ENCODE data around the gene FHIT. TPM values are rescaled to one million over a fixed set of nuclear protein-coding genes. Genes with fewer than 3 reads are reported as not detected.

Gene FHIT
- total and polyA plus RNA-seq, 4 donors = 2.1 to 14.7 (median 6.6) TPM

DNA sequence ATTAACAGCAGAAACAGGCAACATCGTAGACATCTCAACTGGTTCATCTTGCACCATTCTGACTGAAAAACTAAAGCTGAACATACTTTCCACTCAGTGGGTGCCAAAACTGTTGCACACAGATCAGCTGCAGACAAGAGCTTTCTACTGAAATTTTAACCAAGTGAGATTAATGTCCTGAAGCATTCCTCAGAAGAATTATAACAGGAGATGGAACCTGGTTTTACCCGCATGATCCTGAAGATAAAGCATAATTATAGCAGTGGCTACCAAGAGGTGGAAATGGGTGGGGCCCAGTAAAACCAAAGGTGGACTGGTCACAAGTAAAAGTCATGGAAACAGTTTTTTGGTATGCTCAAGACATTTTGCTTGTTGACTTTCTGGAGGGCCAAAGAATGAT lies 858.8 kb downstream of the FHIT start:
- Histone ChIP-seq H3K27ac (ENCODE audit: low read depth in 1 of 2, low read length in 2 of 2) (no peak overlapping the region), H3K36me3 (ENCODE audit: control insufficient read depth in 4 of 4, insufficient read depth in 3 of 4, low read depth in 1 of 4, low read length in 3 of 4) (no peaks in the 10 kb centered on the region), H3K9me3 (ENCODE audit: control insufficient read depth in 4 of 4, low read length in 3 of 4) (no peaks in the 10 kb centered on the region), H3K4me3 (ENCODE audit: low read depth in 1 of 3, low read length in 3 of 3) (no peak overlapping the region), H3K9ac (ENCODE audit: low read depth in 1 of 2, low read length in 2 of 2) (no peak overlapping the region), H3K4me1 (ENCODE audit: control insufficient read depth in 4 of 4, insufficient read depth in 4 of 4, low read length in 3 of 4) (no peaks in the 10 kb centered on the region), H3K27me3 (ENCODE audit: control insufficient read depth in 4 of 4, insufficient read depth in 4 of 4, low read length in 3 of 4) (no peaks in the 10 kb centered on the region)
- WGBS = 95% methylated on average over 2 of the region's 2 CpGs
- no peak for DNase-seq (ENCODE audit: low spot score)
- TF ChIP-seq, protein P1, sequence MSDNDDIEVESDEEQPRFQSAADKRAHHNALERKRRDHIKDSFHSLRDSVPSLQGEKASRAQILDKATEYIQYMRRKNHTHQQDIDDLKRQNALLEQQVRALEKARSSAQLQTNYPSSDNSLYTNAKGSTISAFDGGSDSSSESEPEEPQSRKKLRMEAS (IDR thresholded peaks at IDR 0.05) = no peak
- no peak for TF ChIP-seq EGR1 (IDR thresholded peaks at IDR 0.05; ENCODE audit: low read depth in 2 of 2)

DNA sequence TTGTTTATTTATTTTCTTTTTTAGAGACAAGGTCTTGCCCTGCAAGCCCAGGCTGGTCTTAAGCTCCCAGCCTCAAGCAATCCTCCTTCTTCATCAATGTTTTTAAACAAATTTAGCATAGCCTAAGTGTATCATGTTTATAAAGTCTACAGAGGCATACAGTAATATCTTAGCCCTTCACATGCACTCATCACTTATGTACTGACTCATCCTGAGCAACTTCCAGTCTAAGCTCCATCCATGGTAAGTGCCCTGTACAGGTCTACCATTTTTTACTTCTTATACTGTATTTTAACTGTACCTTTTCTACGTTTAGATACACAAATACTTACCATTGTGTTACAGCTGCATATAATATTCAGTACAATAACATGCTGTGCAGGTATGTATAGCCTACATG lies 860.0 kb downstream of the FHIT start:
- no peak overlapping the region for H3K4me3 ChIP-seq (ENCODE audit: low read depth in 1 of 3, low read length in 3 of 3)
- no peaks in the 10 kb centered on the region for H3K27me3 ChIP-seq (ENCODE audit: control insufficient read depth in 4 of 4, insufficient read depth in 4 of 4, low read length in 3 of 4)
- DNase-seq (ENCODE audit: low spot score) = no peak
- no peaks in the 10 kb centered on the region for H3K36me3 ChIP-seq (ENCODE audit: control insufficient read depth in 4 of 4, insufficient read depth in 3 of 4, low read depth in 1 of 4, low read length in 3 of 4)
- no peak overlapping the region for H3K9ac ChIP-seq (ENCODE audit: low read depth in 1 of 2, low read length in 2 of 2)
- WGBS = 79% methylated on average over 1 of the region's 1 CpG
- H3K9me3 ChIP-seq (ENCODE audit: control insufficient read depth in 4 of 4, low read length in 3 of 4) = no peaks in the 10 kb centered on the region
- no peak overlapping the region for H3K27ac ChIP-seq (ENCODE audit: low read depth in 1 of 2, low read length in 2 of 2)
- H3K4me1 ChIP-seq (ENCODE audit: control insufficient read depth in 4 of 4, insufficient read depth in 4 of 4, low read length in 3 of 4) = no peaks in the 10 kb centered on the region
- TF ChIP-seq YY1 (IDR thresholded peaks at IDR 0.05) = no peak

DNA sequence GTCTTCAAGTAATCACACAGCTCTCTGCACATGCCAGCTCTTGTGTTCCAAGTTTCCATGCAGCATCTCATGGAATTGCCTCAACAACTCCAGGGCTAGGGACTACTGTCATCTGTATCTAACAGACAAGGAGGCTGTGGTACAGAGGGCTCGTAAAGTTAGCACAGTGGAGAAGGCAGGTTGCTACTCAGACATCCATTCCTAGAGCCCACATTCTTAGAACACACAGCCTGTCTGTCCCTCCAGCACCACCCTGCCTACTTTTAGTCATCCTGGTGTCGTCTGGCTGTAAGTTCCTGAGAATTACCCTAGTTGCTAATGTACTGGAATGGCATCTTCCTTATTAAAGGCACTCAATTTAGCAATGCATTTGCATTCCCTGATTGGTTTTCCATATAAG lies 862.5 kb downstream of the FHIT start:
- Histone ChIP-seq H3K27me3 (ENCODE audit: control insufficient read depth in 4 of 4, insufficient read depth in 4 of 4, low read length in 3 of 4) (no peaks in the 10 kb centered on the region), H3K9ac (ENCODE audit: low read depth in 1 of 2, low read length in 2 of 2) (no peak overlapping the region), H3K36me3 (ENCODE audit: control insufficient read depth in 4 of 4, insufficient read depth in 3 of 4, low read depth in 1 of 4, low read length in 3 of 4) (no peaks in the 10 kb centered on the region), H3K27ac (ENCODE audit: low read depth in 1 of 2, low read length in 2 of 2) (no peak overlapping the region), H3K9me3 (ENCODE audit: control insufficient read depth in 4 of 4, low read length in 3 of 4) (no peaks in the 10 kb centered on the region), H3K4me3 (ENCODE audit: low read depth in 1 of 3, low read length in 3 of 3) (no peak overlapping the region), H3K4me1 (ENCODE audit: control insufficient read depth in 4 of 4, insufficient read depth in 4 of 4, low read length in 3 of 4) (no peaks in the 10 kb centered on the region)
- 95% methylated on average over 2 of the region's 2 CpGs for WGBS
- no peak for TF ChIP-seq NR2F2 (IDR thresholded peaks at IDR 0.05)
- TF ChIP-seq JUND (IDR thresholded peaks at IDR 0.05) = no peak
- TF ChIP-seq FOXA2 (IDR thresholded peaks at IDR 0.05) = no peak
- TF ChIP-seq HNF4G (IDR thresholded peaks at IDR 0.05) = no peak
- TF ChIP-seq SP1 (IDR thresholded peaks at IDR 0.05) = no peak
- no peak for TF ChIP-seq TAF1 (conservative IDR thresholded peaks at IDR 0.05)
- TF ChIP-seq GABPA (IDR thresholded peaks at IDR 0.05 in 1 of 2, conservative IDR thresholded peaks at IDR 0.05 in 1 of 2) = no peak
- TF ChIP-seq FOXA1 (IDR thresholded peaks at IDR 0.05) = no peak
- TF ChIP-seq HNF4A (conservative IDR thresholded peaks at IDR 0.05) = no peak
- TF ChIP-seq, protein P1 (IDR thresholded peaks at IDR 0.05) = no peak
- TF ChIP-seq RAD21 (IDR thresholded peaks at IDR 0.05) = no peak
- TF ChIP-seq, protein P2, sequence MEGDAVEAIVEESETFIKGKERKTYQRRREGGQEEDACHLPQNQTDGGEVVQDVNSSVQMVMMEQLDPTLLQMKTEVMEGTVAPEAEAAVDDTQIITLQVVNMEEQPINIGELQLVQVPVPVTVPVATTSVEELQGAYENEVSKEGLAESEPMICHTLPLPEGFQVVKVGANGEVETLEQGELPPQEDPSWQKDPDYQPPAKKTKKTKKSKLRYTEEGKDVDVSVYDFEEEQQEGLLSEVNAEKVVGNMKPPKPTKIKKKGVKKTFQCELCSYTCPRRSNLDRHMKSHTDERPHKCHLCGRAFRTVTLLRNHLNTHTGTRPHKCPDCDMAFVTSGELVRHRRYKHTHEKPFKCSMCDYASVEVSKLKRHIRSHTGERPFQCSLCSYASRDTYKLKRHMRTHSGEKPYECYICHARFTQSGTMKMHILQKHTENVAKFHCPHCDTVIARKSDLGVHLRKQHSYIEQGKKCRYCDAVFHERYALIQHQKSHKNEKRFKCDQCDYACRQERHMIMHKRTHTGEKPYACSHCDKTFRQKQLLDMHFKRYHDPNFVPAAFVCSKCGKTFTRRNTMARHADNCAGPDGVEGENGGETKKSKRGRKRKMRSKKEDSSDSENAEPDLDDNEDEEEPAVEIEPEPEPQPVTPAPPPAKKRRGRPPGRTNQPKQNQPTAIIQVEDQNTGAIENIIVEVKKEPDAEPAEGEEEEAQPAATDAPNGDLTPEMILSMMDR (IDR thresholded peaks at IDR 0.05; ENCODE audit: low read depth, low read length, missing input control) = no peak
- no peak for DNase-seq (ENCODE audit: low spot score)

DNA sequence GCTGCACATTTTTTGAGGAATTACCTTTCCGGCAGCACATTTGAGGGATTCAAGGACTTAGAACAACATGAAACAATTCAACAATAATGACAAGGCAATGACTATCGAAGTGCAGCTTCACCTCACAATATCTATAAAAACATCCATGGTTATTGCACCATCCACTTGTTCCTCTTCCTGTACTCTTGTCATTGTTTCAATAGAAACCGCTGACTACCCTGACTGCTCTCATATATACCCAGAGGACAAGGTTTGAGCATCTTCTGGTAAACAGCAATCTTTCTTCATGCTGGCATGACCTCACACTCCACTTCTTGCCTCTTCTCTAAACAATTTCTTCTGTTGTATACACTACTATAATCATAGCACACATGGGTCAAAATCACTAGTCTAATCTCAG lies 864.9 kb downstream of the FHIT start:
- TF ChIP-seq RAD21 (IDR thresholded peaks at IDR 0.05) (no peak), YY1 (IDR thresholded peaks at IDR 0.05) (no peak), FOXA2 (IDR thresholded peaks at IDR 0.05) (no peak)
- TF ChIP-seq, protein P2 (IDR thresholded peaks at IDR 0.05; ENCODE audit: low read depth, low read length, missing input control) = no peak
- TF ChIP-seq, protein P1 (IDR thresholded peaks at IDR 0.05) = no peak
- TF ChIP-seq, protein P3, sequence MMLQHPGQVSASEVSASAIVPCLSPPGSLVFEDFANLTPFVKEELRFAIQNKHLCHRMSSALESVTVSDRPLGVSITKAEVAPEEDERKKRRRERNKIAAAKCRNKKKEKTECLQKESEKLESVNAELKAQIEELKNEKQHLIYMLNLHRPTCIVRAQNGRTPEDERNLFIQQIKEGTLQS (IDR thresholded peaks at IDR 0.05) = no peak
- 93% methylated on average over 3 of the region's 3 CpGs for WGBS

More for the DNA sequence above, 864.9 kb downstream of the FHIT start:
- Histone ChIP-seq H3K9me3 (ENCODE audit: control insufficient read depth in 4 of 4, low read length in 3 of 4) (no peaks in the 10 kb centered on the region), H3K36me3 (ENCODE audit: control insufficient read depth in 4 of 4, insufficient read depth in 3 of 4, low read depth in 1 of 4, low read length in 3 of 4) (no peaks in the 10 kb centered on the region), H3K27me3 (ENCODE audit: control insufficient read depth in 4 of 4, insufficient read depth in 4 of 4, low read length in 3 of 4) (no peaks in the 10 kb centered on the region), H3K4me3 (ENCODE audit: low read depth in 1 of 3, low read length in 3 of 3) (no peak overlapping the region), H3K27ac (ENCODE audit: low read depth in 1 of 2, low read length in 2 of 2) (no peak overlapping the region), H3K4me1 (ENCODE audit: control insufficient read depth in 4 of 4, insufficient read depth in 4 of 4, low read length in 3 of 4) (no peaks in the 10 kb centered on the region), H3K9ac (ENCODE audit: low read depth in 1 of 2, low read length in 2 of 2) (no peak overlapping the region)
- no peak for DNase-seq (ENCODE audit: low spot score)

All from liver (tissue), 9 donors.